ENCODE measurements around the gene CCDC159. TPM values are rescaled to one million over a fixed set of nuclear protein-coding genes. Genes with fewer than 3 reads are reported as not detected.

Gene CCDC159
- total RNA-seq, 1 experiment from 2014 or later: 6.8 TPM

DNA sequence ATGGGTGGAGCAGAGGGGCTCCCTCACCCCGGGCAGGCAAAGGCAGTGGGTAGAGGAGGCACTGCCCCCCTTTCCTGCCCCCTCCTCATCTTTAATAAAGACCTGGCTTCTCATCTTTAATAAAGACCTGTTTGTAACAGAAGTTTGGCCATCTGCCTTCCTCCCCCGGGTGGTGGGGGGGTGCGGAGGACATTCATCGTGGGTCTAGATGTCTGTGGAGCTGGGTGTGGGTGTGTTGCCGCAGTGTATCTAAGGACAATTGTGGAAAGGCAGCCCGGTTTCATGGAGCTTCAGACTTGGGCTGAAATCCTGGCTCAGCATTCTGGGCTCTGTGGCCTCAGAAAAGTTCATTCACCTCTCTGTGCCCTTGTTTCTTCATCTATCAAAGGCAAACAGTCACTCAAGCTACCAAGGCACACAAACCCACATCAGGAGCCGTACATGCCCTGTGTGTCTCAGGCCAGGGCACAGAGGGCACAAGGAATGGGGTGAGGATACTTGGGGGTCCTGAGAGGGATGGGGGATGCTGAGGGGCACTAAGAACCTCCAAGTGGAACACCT is 19.3 kb downstream of the CCDC159 start (continued):
- TF ChIP-seq JAZF1 (CRISPR knock-in tag; IDR thresholded peaks at IDR 0.05): no peak

DNA sequence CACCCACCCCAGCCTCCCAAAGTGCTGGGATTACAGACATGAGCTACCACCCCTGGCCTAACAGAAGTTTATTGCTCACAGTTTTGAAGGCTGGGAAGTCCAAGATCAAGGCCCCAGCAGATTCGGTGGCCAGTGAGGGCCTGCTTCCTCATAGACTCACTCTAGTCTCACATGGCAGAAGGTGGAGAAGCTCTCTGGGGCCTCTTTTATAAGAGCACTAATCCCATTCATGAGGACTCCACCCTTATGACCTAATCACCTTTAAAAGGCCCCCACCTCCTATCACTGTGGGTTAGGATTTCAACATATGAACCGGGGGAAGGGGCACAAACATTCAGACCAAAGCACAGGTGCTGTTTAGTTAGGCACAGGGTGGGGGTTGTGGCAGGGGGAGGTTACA is 21.2 kb downstream of the CCDC159 start:
- Mint-ChIP-seq H3K27me3 (ENCODE audit: low read depth) (no peaks in the 10 kb centered on the region), H3K9me3 (no peaks in the 10 kb centered on the region), H3K4me3 (no peak overlapping the region), H3K4me1 (peaks cover 1% of the 10 kb centered on the region; the same call in 1 of the 2 replicates), H3K27ac (no peak overlapping the region), H3K36me3 (peaks cover 3% of the 10 kb centered on the region; the same call in 1 of the 2 replicates)
- CTCF ChIA-PET: interaction anchor here (4.0 kb wide), 1 partner anchor 14 kb away, joined by 22 read pairs; no protein-coding TSS in a partner anchor
- no peak for ATAC-seq
- TF ChIP-seq NR2C2 (CRISPR knock-in tag; IDR thresholded peaks at IDR 0.05) (no peak), MYBL2 (CRISPR knock-in tag; IDR thresholded peaks at IDR 0.05) (no peak), CBFB (CRISPR knock-in tag; IDR thresholded peaks at IDR 0.05; ENCODE audit: low read depth) (no peak), NFYB (CRISPR knock-in tag; conservative IDR thresholded peaks at IDR 0.05; ENCODE audit: low read depth) (no peak), TEAD1 (CRISPR knock-in tag; IDR thresholded peaks at IDR 0.05) (no peak), ESRRA (CRISPR knock-in tag; IDR thresholded peaks at IDR 0.05; ENCODE audit: borderline replicate concordance) (no peak), RORB (CRISPR knock-in tag; IDR thresholded peaks at IDR 0.05) (no peak), GRHL2 (CRISPR knock-in tag; IDR thresholded peaks at IDR 0.05; ENCODE audit: insufficient replicate concordance, severe bottlenecking) (no peak), ZNF219 (CRISPR knock-in tag; IDR thresholded peaks at IDR 0.05; ENCODE audit: borderline replicate concordance) (no peak), ATF1 (CRISPR knock-in tag; IDR thresholded peaks at IDR 0.05) (no peak)
- TF ChIP-seq, protein P1, sequence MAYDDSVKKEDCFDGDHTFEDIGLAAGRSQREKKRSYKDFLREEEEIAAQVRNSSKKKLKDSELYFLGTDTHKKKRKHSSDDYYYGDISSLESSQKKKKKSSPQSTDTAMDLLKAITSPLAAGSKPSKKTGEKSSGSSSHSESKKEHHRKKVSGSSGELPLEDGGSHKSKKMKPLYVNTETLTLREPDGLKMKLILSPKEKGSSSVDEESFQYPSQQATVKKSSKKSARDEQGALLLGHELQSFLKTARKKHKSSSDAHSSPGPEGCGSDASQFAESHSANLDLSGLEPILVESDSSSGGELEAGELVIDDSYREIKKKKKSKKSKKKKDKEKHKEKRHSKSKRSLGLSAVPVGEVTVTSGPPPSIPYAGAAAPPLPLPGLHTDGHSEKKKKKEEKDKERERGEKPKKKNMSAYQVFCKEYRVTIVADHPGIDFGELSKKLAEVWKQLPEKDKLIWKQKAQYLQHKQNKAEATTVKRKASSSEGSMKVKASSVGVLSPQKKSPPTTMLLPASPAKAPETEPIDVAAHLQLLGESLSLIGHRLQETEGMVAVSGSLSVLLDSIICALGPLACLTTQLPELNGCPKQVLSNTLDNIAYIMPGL (CRISPR knock-in tag; IDR thresholded peaks at IDR 0.05): no peak
- TF ChIP-seq, protein P2, sequence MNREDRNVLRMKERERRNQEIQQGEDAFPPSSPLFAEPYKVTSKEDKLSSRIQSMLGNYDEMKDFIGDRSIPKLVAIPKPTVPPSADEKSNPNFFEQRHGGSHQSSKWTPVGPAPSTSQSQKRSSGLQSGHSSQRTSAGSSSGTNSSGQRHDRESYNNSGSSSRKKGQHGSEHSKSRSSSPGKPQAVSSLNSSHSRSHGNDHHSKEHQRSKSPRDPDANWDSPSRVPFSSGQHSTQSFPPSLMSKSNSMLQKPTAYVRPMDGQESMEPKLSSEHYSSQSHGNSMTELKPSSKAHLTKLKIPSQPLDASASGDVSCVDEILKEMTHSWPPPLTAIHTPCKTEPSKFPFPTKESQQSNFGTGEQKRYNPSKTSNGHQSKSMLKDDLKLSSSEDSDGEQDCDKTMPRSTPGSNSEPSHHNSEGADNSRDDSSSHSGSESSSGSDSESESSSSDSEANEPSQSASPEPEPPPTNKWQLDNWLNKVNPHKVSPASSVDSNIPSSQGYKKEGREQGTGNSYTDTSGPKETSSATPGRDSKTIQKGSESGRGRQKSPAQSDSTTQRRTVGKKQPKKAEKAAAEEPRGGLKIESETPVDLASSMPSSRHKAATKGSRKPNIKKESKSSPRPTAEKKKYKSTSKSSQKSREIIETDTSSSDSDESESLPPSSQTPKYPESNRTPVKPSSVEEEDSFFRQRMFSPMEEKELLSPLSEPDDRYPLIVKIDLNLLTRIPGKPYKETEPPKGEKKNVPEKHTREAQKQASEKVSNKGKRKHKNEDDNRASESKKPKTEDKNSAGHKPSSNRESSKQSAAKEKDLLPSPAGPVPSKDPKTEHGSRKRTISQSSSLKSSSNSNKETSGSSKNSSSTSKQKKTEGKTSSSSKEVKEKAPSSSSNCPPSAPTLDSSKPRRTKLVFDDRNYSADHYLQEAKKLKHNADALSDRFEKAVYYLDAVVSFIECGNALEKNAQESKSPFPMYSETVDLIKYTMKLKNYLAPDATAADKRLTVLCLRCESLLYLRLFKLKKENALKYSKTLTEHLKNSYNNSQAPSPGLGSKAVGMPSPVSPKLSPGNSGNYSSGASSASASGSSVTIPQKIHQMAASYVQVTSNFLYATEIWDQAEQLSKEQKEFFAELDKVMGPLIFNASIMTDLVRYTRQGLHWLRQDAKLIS (CRISPR knock-in tag; IDR thresholded peaks at IDR 0.05; ENCODE audit: borderline replicate concordance): no peak
- TF ChIP-seq, protein P3, sequence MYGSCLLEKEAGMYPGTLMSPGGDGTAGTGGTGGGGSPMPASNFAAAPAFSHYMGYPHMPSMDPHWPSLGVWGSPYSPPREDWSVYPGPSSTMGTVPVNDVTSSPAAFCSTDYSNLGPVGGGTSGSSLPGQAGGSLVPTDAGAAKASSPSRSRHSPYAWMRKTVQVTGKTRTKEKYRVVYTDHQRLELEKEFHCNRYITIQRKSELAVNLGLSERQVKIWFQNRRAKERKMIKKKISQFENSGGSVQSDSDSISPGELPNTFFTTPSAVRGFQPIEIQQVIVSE (CRISPR knock-in tag; IDR thresholded peaks at IDR 0.05; ENCODE audit: borderline replicate concordance): no peak
- TF ChIP-seq, protein P4, sequence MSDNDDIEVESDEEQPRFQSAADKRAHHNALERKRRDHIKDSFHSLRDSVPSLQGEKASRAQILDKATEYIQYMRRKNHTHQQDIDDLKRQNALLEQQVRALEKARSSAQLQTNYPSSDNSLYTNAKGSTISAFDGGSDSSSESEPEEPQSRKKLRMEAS (CRISPR knock-in tag; IDR thresholded peaks at IDR 0.05): no peak
- TF ChIP-seq, protein P5, sequence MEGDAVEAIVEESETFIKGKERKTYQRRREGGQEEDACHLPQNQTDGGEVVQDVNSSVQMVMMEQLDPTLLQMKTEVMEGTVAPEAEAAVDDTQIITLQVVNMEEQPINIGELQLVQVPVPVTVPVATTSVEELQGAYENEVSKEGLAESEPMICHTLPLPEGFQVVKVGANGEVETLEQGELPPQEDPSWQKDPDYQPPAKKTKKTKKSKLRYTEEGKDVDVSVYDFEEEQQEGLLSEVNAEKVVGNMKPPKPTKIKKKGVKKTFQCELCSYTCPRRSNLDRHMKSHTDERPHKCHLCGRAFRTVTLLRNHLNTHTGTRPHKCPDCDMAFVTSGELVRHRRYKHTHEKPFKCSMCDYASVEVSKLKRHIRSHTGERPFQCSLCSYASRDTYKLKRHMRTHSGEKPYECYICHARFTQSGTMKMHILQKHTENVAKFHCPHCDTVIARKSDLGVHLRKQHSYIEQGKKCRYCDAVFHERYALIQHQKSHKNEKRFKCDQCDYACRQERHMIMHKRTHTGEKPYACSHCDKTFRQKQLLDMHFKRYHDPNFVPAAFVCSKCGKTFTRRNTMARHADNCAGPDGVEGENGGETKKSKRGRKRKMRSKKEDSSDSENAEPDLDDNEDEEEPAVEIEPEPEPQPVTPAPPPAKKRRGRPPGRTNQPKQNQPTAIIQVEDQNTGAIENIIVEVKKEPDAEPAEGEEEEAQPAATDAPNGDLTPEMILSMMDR (IDR thresholded peaks at IDR 0.05): no peak
- TF ChIP-seq, protein P6, sequence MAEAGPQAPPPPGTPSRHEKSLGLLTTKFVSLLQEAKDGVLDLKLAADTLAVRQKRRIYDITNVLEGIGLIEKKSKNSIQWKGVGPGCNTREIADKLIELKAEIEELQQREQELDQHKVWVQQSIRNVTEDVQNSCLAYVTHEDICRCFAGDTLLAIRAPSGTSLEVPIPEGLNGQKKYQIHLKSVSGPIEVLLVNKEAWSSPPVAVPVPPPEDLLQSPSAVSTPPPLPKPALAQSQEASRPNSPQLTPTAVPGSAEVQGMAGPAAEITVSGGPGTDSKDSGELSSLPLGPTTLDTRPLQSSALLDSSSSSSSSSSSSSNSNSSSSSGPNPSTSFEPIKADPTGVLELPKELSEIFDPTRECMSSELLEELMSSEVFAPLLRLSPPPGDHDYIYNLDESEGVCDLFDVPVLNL (CRISPR knock-in tag; IDR thresholded peaks at IDR 0.05; ENCODE audit: borderline replicate concordance, low read depth): no peak
- TF ChIP-seq, protein P7, sequence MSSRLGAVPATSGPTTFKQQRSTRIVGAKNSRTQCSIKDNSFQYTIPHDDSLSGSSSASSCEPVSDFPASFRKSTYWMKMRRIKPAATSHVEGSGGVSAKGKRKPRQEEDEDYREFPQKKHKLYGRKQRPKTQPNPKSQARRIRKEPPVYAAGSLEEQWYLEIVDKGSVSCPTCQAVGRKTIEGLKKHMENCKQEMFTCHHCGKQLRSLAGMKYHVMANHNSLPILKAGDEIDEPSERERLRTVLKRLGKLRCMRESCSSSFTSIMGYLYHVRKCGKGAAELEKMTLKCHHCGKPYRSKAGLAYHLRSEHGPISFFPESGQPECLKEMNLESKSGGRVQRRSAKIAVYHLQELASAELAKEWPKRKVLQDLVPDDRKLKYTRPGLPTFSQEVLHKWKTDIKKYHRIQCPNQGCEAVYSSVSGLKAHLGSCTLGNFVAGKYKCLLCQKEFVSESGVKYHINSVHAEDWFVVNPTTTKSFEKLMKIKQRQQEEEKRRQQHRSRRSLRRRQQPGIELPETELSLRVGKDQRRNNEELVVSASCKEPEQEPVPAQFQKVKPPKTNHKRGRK (CRISPR knock-in tag; IDR thresholded peaks at IDR 0.05; ENCODE audit: borderline replicate concordance): no peak
- TF ChIP-seq, protein P8, sequence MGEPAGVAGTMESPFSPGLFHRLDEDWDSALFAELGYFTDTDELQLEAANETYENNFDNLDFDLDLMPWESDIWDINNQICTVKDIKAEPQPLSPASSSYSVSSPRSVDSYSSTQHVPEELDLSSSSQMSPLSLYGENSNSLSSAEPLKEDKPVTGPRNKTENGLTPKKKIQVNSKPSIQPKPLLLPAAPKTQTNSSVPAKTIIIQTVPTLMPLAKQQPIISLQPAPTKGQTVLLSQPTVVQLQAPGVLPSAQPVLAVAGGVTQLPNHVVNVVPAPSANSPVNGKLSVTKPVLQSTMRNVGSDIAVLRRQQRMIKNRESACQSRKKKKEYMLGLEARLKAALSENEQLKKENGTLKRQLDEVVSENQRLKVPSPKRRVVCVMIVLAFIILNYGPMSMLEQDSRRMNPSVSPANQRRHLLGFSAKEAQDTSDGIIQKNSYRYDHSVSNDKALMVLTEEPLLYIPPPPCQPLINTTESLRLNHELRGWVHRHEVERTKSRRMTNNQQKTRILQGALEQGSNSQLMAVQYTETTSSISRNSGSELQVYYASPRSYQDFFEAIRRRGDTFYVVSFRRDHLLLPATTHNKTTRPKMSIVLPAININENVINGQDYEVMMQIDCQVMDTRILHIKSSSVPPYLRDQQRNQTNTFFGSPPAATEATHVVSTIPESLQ (CRISPR knock-in tag; IDR thresholded peaks at IDR 0.05): no peak
- TF ChIP-seq, protein P9, sequence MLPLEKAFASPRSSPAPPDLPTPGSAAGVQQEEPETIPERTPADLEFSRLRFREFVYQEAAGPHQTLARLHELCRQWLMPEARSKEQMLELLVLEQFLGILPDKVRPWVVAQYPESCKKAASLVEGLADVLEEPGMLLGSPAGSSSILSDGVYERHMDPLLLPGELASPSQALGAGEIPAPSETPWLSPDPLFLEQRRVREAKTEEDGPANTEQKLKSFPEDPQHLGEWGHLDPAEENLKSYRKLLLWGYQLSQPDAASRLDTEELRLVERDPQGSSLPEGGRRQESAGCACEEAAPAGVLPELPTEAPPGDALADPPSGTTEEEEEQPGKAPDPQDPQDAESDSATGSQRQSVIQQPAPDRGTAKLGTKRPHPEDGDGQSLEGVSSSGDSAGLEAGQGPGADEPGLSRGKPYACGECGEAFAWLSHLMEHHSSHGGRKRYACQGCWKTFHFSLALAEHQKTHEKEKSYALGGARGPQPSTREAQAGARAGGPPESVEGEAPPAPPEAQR (CRISPR knock-in tag; IDR thresholded peaks at IDR 0.05): no peak
- POLR2A ChIA-PET: no interaction called here
- DNase-seq (ENCODE audit: low spot score): no peak
